MG63 (cell line): ENCODE results near the gene TTLL5. TPM values are rescaled to one million over a fixed set of nuclear protein-coding genes. Genes with fewer than 3 reads are reported as not detected.

Source experiments
- DNase-seq: peaks from one replicate; pipeline ENCODE4 v3.0.0-alpha.2; 2020
- H3K27me3 ChIP-seq: fragments of 250-450 bp; sonication (Bioruptor Pico); 2 replicates; pipeline ENCODE4 v1.5.1; 2020; ENCODE audit warnings: mild to moderate bottlenecking, moderate library complexity
- H3K36me3 ChIP-seq: fragments of 250-450 bp; sonication (Bioruptor Pico); 2 replicates; pipeline ENCODE4 v1.5.1; 2020; ENCODE audit warnings: mild to moderate bottlenecking, moderate library complexity
- H3K4me3 ChIP-seq: fragments of 250-450 bp; sonication (Bioruptor Pico); 2 replicates; pipeline ENCODE4 v1.5.1; 2020; ENCODE audit warnings: mild to moderate bottlenecking, moderate library complexity
- H3K9me3 ChIP-seq: fragments of 250-450 bp; sonication (Bioruptor Pico); 2 replicates; pipeline ENCODE4 v1.5.1; 2020; ENCODE audit warnings: mild to moderate bottlenecking, moderate library complexity
- total RNA-seq: library from RNA; depleted of rRNA; stranded (reverse); fragments of >200 nt; shearing (Covaris generic); gene quantifications from 2 replicates; pipeline ENCODE4 v1.2.3, GENCODE V29; 2014; ENCODE audit warnings: low replicate concordance

The TTLL5 gene
- total RNA-seq, 1 experiment from 2014 or later, result 12.9 TPM

- Histone ChIP-seq H3K9me3 (no peaks in the 10 kb centered on the region), H3K4me3 (no peak overlapping the region), H3K36me3 (no peaks in the 10 kb centered on the region), H3K27me3 (no peaks in the 10 kb centered on the region)
- DNase-seq, result no peak
These were observed 298.0 kb downstream of the TTLL5 start for GRCh38 chr14:75959031-75959430.

- H3K9me3 ChIP-seq, result no peaks in the 10 kb centered on the region
- H3K4me3 ChIP-seq, result no peak overlapping the region
- no peaks in the 10 kb centered on the region for H3K36me3 ChIP-seq
- H3K27me3 ChIP-seq, result no peaks in the 10 kb centered on the region
- no peak for DNase-seq
These were observed 299.2 kb downstream of the TTLL5 start for GRCh38 chr14:75960231-75960630.

GRCh38 chr14:75961662-75962061, 300.6 kb downstream of the TTLL5 start:
- no peaks in the 10 kb centered on the region for H3K27me3 ChIP-seq
- no peaks in the 10 kb centered on the region for H3K36me3 ChIP-seq
- no peak for DNase-seq
- H3K4me3 ChIP-seq, result no peak overlapping the region
- H3K9me3 ChIP-seq, result no peaks in the 10 kb centered on the region

- no peaks in the 10 kb centered on the region for H3K36me3 ChIP-seq
- no peak overlapping the region for H3K4me3 ChIP-seq
- H3K27me3 ChIP-seq, result no peaks in the 10 kb centered on the region
- no peak for DNase-seq
- no peaks in the 10 kb centered on the region for H3K9me3 ChIP-seq
These were observed 306.8 kb downstream of the TTLL5 start for GRCh38 chr14:75967866-75968265.

- DNase-seq, result no peak
- Histone ChIP-seq H3K4me3 (no peak overlapping the region), H3K27me3 (no peaks in the 10 kb centered on the region), H3K9me3 (no peaks in the 10 kb centered on the region), H3K36me3 (no peaks in the 10 kb centered on the region)
These were observed 307.4 kb downstream of the TTLL5 start for GRCh38 chr14:75968456-75968855.

- no peak overlapping the region for H3K4me3 ChIP-seq
- no peak for DNase-seq
- H3K9me3 ChIP-seq, result no peaks in the 10 kb centered on the region
- no peaks in the 10 kb centered on the region for H3K36me3 ChIP-seq
- H3K27me3 ChIP-seq, result no peaks in the 10 kb centered on the region
These were observed 308.1 kb downstream of the TTLL5 start for GRCh38 chr14:75969126-75969525.

GRCh38 chr14:75969891-75970290, 308.8 kb downstream of the TTLL5 start:
- Histone ChIP-seq H3K36me3 (no peaks in the 10 kb centered on the region), H3K27me3 (no peaks in the 10 kb centered on the region), H3K9me3 (no peaks in the 10 kb centered on the region), H3K4me3 (no peak overlapping the region)
- DNase-seq, result no peak

- no peak for DNase-seq
- no peaks in the 10 kb centered on the region for H3K27me3 ChIP-seq
- H3K4me3 ChIP-seq, result no peak overlapping the region
- H3K36me3 ChIP-seq, result no peaks in the 10 kb centered on the region
- no peaks in the 10 kb centered on the region for H3K9me3 ChIP-seq
These were observed 309.9 kb downstream of the TTLL5 start for GRCh38 chr14:75970989-75971388.

GRCh38 chr14:75971509-75971908, 310.5 kb downstream of the TTLL5 start:
- Histone ChIP-seq H3K36me3 (no peaks in the 10 kb centered on the region), H3K4me3 (no peak overlapping the region), H3K27me3 (no peaks in the 10 kb centered on the region), H3K9me3 (no peaks in the 10 kb centered on the region)
- DNase-seq, result no peak

- H3K27me3 ChIP-seq, result no peaks in the 10 kb centered on the region
These were observed 311.9 kb downstream of the TTLL5 start for GRCh38 chr14:75972801-75973421.

GRCh38 chr14:75976826-75977581, 316.0 kb downstream of the TTLL5 start:
- Histone ChIP-seq H3K27me3 (no peaks in the 10 kb centered on the region), H3K36me3 (no peaks in the 10 kb centered on the region), H3K4me3 (no peak overlapping the region), H3K9me3 (no peaks in the 10 kb centered on the region)
- no peak for DNase-seq

More at GRCh38 chr14:75972801-75973421, 311.9 kb downstream of the TTLL5 start:
- Histone ChIP-seq H3K36me3 (no peaks in the 10 kb centered on the region), H3K4me3 (no peak overlapping the region), H3K9me3 (no peaks in the 10 kb centered on the region)
- DNase-seq, result no peak

GRCh38 chr14:75977582-75977943, 316.5 kb downstream of the TTLL5 start:
- Histone ChIP-seq H3K4me3 (no peak overlapping the region), H3K36me3 (no peaks in the 10 kb centered on the region), H3K27me3 (no peaks in the 10 kb centered on the region), H3K9me3 (no peaks in the 10 kb centered on the region)
- no peak for DNase-seq

- Histone ChIP-seq H3K27me3 (no peaks in the 10 kb centered on the region), H3K4me3 (no peak overlapping the region), H3K36me3 (no peaks in the 10 kb centered on the region), H3K9me3 (no peaks in the 10 kb centered on the region)
- no peak for DNase-seq
These were observed 317.2 kb downstream of the TTLL5 start for GRCh38 chr14:75978249-75978731.

- H3K4me3 ChIP-seq, result no peak overlapping the region
- no peaks in the 10 kb centered on the region for H3K36me3 ChIP-seq
- DNase-seq, result no peak
These were observed 318.1 kb downstream of the TTLL5 start for GRCh38 chr14:75979071-75979571.

GRCh38 chr14:75979648-75980565, 318.9 kb downstream of the TTLL5 start:
- H3K9me3 ChIP-seq, result no peaks in the 10 kb centered on the region
- DNase-seq, result no peak
- H3K4me3 ChIP-seq, result no peak overlapping the region

More at GRCh38 chr14:75979071-75979571, 318.1 kb downstream of the TTLL5 start:
- no peaks in the 10 kb centered on the region for H3K27me3 ChIP-seq
- H3K9me3 ChIP-seq, result no peaks in the 10 kb centered on the region

GRCh38 chr14:75980856-75981255, 319.8 kb downstream of the TTLL5 start:
- H3K9me3 ChIP-seq, result no peaks in the 10 kb centered on the region
- no peaks in the 10 kb centered on the region for H3K36me3 ChIP-seq
- H3K27me3 ChIP-seq, result no peaks in the 10 kb centered on the region
- no peak for DNase-seq
- H3K4me3 ChIP-seq, result no peak overlapping the region

More at GRCh38 chr14:75979648-75980565, 318.9 kb downstream of the TTLL5 start:
- H3K27me3 ChIP-seq, result no peaks in the 10 kb centered on the region
- no peaks in the 10 kb centered on the region for H3K36me3 ChIP-seq
